HEK293 (cell line): Measurements from ENCODE around the gene TTBK1.

ENCODE experiments used
- MZF1 ChIP-seq: fragments of 450-650 bp; formaldehyde crosslinking; IDR thresholded peaks from 2 replicates; pipeline ENCODE4 v1.5.1; 2017; ENCODE audit warnings: missing biosample characterization, missing genetic modification characterization, borderline replicate concordance
- SALL2 ChIP-seq: fragments of 450-650 bp; formaldehyde crosslinking; IDR thresholded peaks from 2 replicates; pipeline ENCODE4 v1.5.0; 2017; ENCODE audit warnings: missing biosample characterization, mild to moderate bottlenecking, missing genetic modification characterization, borderline replicate concordance
- ZBTB8A ChIP-seq: fragments of 450-650 bp; formaldehyde crosslinking; IDR thresholded peaks from 2 replicates; pipeline ENCODE4 v1.5.1; 2016; ENCODE audit warnings: missing biosample characterization, missing genetic modification characterization
- ZNF311 ChIP-seq: fragments of 450-650 bp; formaldehyde crosslinking; IDR thresholded peaks from 2 replicates; pipeline ENCODE4 v1.5.1; 2017; ENCODE audit warnings: missing biosample characterization, missing genetic modification characterization, borderline replicate concordance
- ZNF350 ChIP-seq: fragments of 450-650 bp; formaldehyde crosslinking; IDR thresholded peaks from 2 replicates; pipeline ENCODE4 v1.5.0; 2017; ENCODE audit warnings: missing biosample characterization, mild to moderate bottlenecking, missing genetic modification characterization
- ZNF624 ChIP-seq: fragments of 450-650 bp; formaldehyde crosslinking; IDR thresholded peaks from 2 replicates; pipeline ENCODE4 v1.5.1; 2017; ENCODE audit warnings: missing biosample characterization, missing genetic modification characterization
- ZSCAN30 ChIP-seq: fragments of 450-650 bp; IDR thresholded peaks from 2 replicates; pipeline ENCODE4 v1.5.1; 2018; ENCODE audit warnings: missing biosample characterization, mild to moderate bottlenecking, missing genetic modification characterization, moderate library complexity
- TF ChIP-seq, protein P1 (sequence below): fragments of 450-650 bp; formaldehyde crosslinking; IDR thresholded peaks from 2 replicates; pipeline ENCODE4 v1.5.1; 2016; ENCODE audit warnings: missing biosample characterization, missing genetic modification characterization
- TF ChIP-seq, protein P2 (sequence below): fragments of 450-650 bp; formaldehyde crosslinking; IDR thresholded peaks from 2 replicates; pipeline ENCODE4 v1.5.1; 2016; ENCODE audit warnings: missing biosample characterization, missing genetic modification characterization, low read depth

DNA sequence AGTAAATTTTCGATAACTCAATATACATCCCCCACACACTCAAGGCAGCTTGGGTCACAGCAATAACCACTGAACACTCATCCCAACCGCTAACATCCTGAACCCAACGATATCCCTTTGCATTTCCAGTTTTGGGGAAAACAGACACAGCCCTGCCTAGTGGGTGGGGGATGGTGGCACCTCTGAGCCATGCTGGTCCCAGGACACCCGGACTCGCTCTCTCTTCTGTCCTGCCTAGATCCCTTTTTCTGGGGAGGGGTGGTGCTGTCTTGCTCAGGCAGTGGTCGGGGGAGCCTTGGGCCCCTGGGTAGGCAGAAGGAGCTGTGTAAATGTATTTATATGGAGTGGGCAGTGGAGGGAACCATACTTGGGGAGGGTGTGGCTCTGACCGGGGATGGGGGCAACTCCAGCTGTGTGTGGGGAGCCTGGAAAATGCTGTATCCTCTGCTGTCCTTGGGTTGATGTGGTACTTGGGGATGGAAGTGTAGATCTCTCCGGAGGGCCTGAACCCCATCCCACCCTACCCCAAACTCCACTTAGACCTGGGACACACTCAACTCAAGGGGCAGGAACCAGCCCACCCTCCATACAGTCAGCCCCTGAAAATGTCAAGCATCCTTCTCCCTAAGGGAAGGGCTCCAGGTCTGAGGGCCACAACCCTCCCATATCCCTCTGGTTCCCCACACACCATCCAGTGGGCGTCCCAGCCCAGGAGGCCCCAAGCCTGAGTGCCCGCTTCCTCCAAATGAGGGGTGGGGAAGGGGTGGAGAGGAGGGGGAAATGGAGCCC is 31.0 kb downstream of the TTBK1 start:
- TF ChIP-seq MZF1 (tag by site-specific recombination) (no peak), ZNF350 (tag by site-specific recombination) (no peak), ZSCAN30 (tag by site-specific recombination) (no peak), ZNF624 (tag by site-specific recombination) (no peak), SALL2 (tag by site-specific recombination) (no peak), ZNF311 (tag by site-specific recombination) (no peak), ZBTB8A (tag by site-specific recombination) (no peak)
- TF ChIP-seq, protein P1, sequence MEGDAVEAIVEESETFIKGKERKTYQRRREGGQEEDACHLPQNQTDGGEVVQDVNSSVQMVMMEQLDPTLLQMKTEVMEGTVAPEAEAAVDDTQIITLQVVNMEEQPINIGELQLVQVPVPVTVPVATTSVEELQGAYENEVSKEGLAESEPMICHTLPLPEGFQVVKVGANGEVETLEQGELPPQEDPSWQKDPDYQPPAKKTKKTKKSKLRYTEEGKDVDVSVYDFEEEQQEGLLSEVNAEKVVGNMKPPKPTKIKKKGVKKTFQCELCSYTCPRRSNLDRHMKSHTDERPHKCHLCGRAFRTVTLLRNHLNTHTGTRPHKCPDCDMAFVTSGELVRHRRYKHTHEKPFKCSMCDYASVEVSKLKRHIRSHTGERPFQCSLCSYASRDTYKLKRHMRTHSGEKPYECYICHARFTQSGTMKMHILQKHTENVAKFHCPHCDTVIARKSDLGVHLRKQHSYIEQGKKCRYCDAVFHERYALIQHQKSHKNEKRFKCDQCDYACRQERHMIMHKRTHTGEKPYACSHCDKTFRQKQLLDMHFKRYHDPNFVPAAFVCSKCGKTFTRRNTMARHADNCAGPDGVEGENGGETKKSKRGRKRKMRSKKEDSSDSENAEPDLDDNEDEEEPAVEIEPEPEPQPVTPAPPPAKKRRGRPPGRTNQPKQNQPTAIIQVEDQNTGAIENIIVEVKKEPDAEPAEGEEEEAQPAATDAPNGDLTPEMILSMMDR, result no peak
- TF ChIP-seq, protein P2, sequence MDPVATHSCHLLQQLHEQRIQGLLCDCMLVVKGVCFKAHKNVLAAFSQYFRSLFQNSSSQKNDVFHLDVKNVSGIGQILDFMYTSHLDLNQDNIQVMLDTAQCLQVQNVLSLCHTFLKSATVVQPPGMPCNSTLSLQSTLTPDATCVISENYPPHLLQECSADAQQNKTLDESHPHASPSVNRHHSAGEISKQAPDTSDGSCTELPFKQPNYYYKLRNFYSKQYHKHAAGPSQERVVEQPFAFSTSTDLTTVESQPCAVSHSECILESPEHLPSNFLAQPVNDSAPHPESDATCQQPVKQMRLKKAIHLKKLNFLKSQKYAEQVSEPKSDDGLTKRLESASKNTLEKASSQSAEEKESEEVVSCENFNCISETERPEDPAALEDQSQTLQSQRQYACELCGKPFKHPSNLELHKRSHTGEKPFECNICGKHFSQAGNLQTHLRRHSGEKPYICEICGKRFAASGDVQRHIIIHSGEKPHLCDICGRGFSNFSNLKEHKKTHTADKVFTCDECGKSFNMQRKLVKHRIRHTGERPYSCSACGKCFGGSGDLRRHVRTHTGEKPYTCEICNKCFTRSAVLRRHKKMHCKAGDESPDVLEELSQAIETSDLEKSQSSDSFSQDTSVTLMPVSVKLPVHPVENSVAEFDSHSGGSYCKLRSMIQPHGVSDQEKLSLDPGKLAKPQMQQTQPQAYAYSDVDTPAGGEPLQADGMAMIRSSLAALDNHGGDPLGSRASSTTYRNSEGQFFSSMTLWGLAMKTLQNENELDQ (tag by site-specific recombination), result no peak
